Measurements from ENCODE around the gene CNOT2.

DNA sequence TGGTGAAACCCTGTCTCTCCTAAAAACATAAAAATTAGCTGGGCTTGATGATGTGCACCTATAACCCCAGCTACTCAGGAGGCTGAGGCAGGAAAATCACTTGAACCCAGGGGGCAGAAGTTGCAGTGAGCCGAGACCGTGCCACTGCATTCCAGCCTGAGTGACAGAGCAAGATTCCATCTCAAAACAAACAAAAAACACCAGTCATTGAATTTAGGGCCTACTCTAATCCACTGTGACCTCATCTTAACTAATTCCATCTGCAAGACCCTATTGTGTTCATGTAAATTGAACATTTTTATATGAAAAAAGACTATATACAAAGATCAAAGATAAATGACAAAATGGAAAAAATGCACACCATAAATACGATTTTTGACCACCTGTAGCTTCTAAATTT is 140.7 kb downstream of the CNOT2 start:
- TF ChIP-seq CTCF (IDR thresholded peaks at IDR 0.05; ENCODE audit: insufficient read depth, low read length) (no peak), GABPA (IDR thresholded peaks at IDR 0.05; ENCODE audit: low read depth) (no peak), POLR2AphosphoS5 (IDR thresholded peaks at IDR 0.05; ENCODE audit: low read depth) (no peak), SPI1 (IDR thresholded peaks at IDR 0.05; ENCODE audit: borderline replicate concordance, low read depth) (no peak)

Data from HL-60 (cell line).